GM18499 (cell line): ENCODE results near the gene CRIM1.

Experiments used
- ATAC-seq: cut with Tn5 transposase; IDR thresholded peaks from one replicate; pipeline ENCODE4 v1.9.1; 2021; ENCODE audit warnings: moderate number of reproducible peaks; ENCODE audit not compliant: insufficient read depth, unreplicated experiment

CRIM1 gene

GRCh38 chr2:36566887-36567286 is 211.3 kb downstream of the CRIM1 start:
- no peak for ATAC-seq

GRCh38 chr2:36567711-36568408 is 212.3 kb downstream of the CRIM1 start:
- ATAC-seq = no peak

- no peak for ATAC-seq
Measured at GRCh38 chr2:36568516-36569246, 213.1 kb downstream of the CRIM1 start.

- no peak for ATAC-seq
Measured at GRCh38 chr2:36569267-36569856, 213.8 kb downstream of the CRIM1 start.

GRCh38 chr2:36570416-36570815 is 214.8 kb downstream of the CRIM1 start:
- ATAC-seq = no peak

GRCh38 chr2:36572054-36572718 is 216.6 kb downstream of the CRIM1 start:
- ATAC-seq = no peak

GRCh38 chr2:36572719-36573059 is 217.1 kb downstream of the CRIM1 start:
- ATAC-seq = no peak

- no peak for ATAC-seq
Measured at GRCh38 chr2:36573165-36573564, 217.6 kb downstream of the CRIM1 start.

- ATAC-seq = no peak
Measured at GRCh38 chr2:36574560-36574959, 219.0 kb downstream of the CRIM1 start.

- no peak for ATAC-seq
Measured at GRCh38 chr2:36577884-36578283, 222.3 kb downstream of the CRIM1 start.

GRCh38 chr2:36578343-36579296 is 223.0 kb downstream of the CRIM1 start:
- ATAC-seq = no peak

GRCh38 chr2:36579297-36579664 is 223.7 kb downstream of the CRIM1 start:
- no peak for ATAC-seq

GRCh38 chr2:36582538-36582937 is 227.0 kb downstream of the CRIM1 start:
- no peak for ATAC-seq

- no peak for ATAC-seq
Measured at GRCh38 chr2:36582951-36583350, 227.4 kb downstream of the CRIM1 start.

GRCh38 chr2:36584148-36584794 is 228.7 kb downstream of the CRIM1 start:
- ATAC-seq = no peak

GRCh38 chr2:36586672-36587071 is 231.1 kb downstream of the CRIM1 start:
- ATAC-seq = no peak

GRCh38 chr2:36587101-36587500 is 231.5 kb downstream of the CRIM1 start:
- ATAC-seq = no peak

- no peak for ATAC-seq
Measured at GRCh38 chr2:36587556-36587955, 232.0 kb downstream of the CRIM1 start.

- ATAC-seq = no peak
Measured at GRCh38 chr2:36589230-36589630, 233.7 kb downstream of the CRIM1 start.

- ATAC-seq = no peak
Measured at GRCh38 chr2:36594849-36595248, 239.3 kb downstream of the CRIM1 start.
